DOHH2 (cell line): Measurements from ENCODE around the gene PATZ1.

Experiments
- H3F3A ChIP-seq: fragments of 200-600 bp; sonication (generic), shearing (Covaris generic); 2 replicates; pipeline ENCODE4 v1.6.0; 2016; ENCODE audit warnings: antibody characterized with exemption, mild to moderate bottlenecking; ENCODE audit not compliant: control insufficient read depth, insufficient read depth
- H3K27ac ChIP-seq: fragments of 200-600 bp; sonication (generic); 2 replicates; pipeline ENCODE4 v1.5.1; 2014; ENCODE audit warnings: low read depth, mild to moderate bottlenecking, low read length, moderate library complexity
- H3K27me3 ChIP-seq: fragments of 200-600 bp; sonication (generic); 2 replicates; pipeline ENCODE4 v1.6.1; 2014; ENCODE audit warnings: mild to moderate bottlenecking, low read length, mixed read lengths; ENCODE audit not compliant: control insufficient read depth
- H3K36me3 ChIP-seq: fragments of 200-600 bp; sonication (generic); 2 replicates; pipeline ENCODE4 v1.6.1; 2014; ENCODE audit warnings: mild to moderate bottlenecking, low read length, moderate library complexity, mixed read lengths; ENCODE audit not compliant: control insufficient read depth
- H3K4me1 ChIP-seq: fragments of 200-600 bp; sonication (generic); 2 replicates; pipeline ENCODE4 v1.6.1; 2014; ENCODE audit warnings: mild to moderate bottlenecking, low read length, mixed read lengths; ENCODE audit not compliant: control insufficient read depth
- H3K4me2 ChIP-seq: fragments of 200-600 bp; sonication (generic); 2 replicates; pipeline ENCODE4 v1.6.0; 2014; ENCODE audit warnings: mild to moderate bottlenecking, low read length, moderate library complexity
- H3K4me3 ChIP-seq: fragments of 200-600 bp; sonication (generic); 2 replicates; pipeline ENCODE4 v1.5.1; 2014; ENCODE audit warnings: mild to moderate bottlenecking, low read length, mixed read lengths
- H3K79me2 ChIP-seq: fragments of 200-600 bp; sonication (generic); 2 replicates; pipeline ENCODE4 v1.6.1; 2014; ENCODE audit warnings: mild to moderate bottlenecking, low read length, mixed read lengths; ENCODE audit not compliant: control insufficient read depth
- H3K9me2 ChIP-seq: fragments of 200-600 bp; sonication (generic); replicated peaks from 2 replicates; pipeline ENCODE4 v1.6.1; 2014; ENCODE audit warnings: mild to moderate bottlenecking, low read length, mixed read lengths; ENCODE audit not compliant: control insufficient read depth
- H3K9me3 ChIP-seq: fragments of 200-600 bp; sonication (generic); 2 replicates; pipeline ENCODE4 v1.6.1; 2014; ENCODE audit warnings: antibody characterized with exemption, low read length, mixed read lengths; ENCODE audit not compliant: control insufficient read depth, insufficient read depth
- H4K20me1 ChIP-seq: fragments of 200-600 bp; sonication (generic); 2 replicates; pipeline ENCODE4 v1.6.0; 2014; ENCODE audit warnings: low read depth, mild to moderate bottlenecking, antibody characterized with exemption, low read length, moderate library complexity; ENCODE audit not compliant: control insufficient read depth, insufficient read depth
- CTCF ChIP-seq: fragments of 200-600 bp; sonication (generic); IDR thresholded peaks from one replicate; pipeline ENCODE4 v1.5.1; 2014; ENCODE audit warnings: antibody characterized with exemption, mild to moderate bottlenecking, low read depth, low read length; ENCODE audit not compliant: poor library complexity, severe bottlenecking
- EZH2phosphoT487 ChIP-seq: fragments of 200-600 bp; sonication (generic); IDR thresholded peaks from 2 replicates; pipeline ENCODE4 v1.6.1; 2017; ENCODE audit warnings: borderline replicate concordance, mild to moderate bottlenecking, antibody characterized with exemption, low read length, moderate library complexity, mixed read lengths

The PATZ1 gene

GRCh38 chr22:31378123-31378522 lies 32.0 kb upstream of the PATZ1 start:
- no peak overlapping the region for H3K27ac ChIP-seq
- H4K20me1 ChIP-seq, result no peaks in the 10 kb centered on the region
- no peaks in the 10 kb centered on the region for H3K9me2 ChIP-seq
- peaks cover 8% of the 10 kb centered on the region for H3K4me1 ChIP-seq
- peaks cover 18% of the 10 kb centered on the region for H3K27me3 ChIP-seq
- no peak overlapping the region for H3K4me3 ChIP-seq
- no peaks in the 10 kb centered on the region for H3K79me2 ChIP-seq
- no peaks in the 10 kb centered on the region for H3K9me3 ChIP-seq
- H3F3A ChIP-seq, result no peaks in the 10 kb centered on the region
- no peak for TF ChIP-seq CTCF
- no peak for TF ChIP-seq EZH2phosphoT487
- no peaks in the 10 kb centered on the region for H3K36me3 ChIP-seq
- H3K4me2 ChIP-seq, result no peak overlapping the region

GRCh38 chr22:31377612-31378011 lies 31.5 kb upstream of the PATZ1 start:
- Histone ChIP-seq H3K9me3 (no peaks in the 10 kb centered on the region), H3K27ac (no peak overlapping the region), H3K79me2 (no peaks in the 10 kb centered on the region), H3K36me3 (no peaks in the 10 kb centered on the region), H3K9me2 (no peaks in the 10 kb centered on the region), H3K27me3 (peaks cover 14% of the 10 kb centered on the region), H3F3A (no peaks in the 10 kb centered on the region), H3K4me1 (peaks cover 5% of the 10 kb centered on the region), H4K20me1 (no peaks in the 10 kb centered on the region), H3K4me3 (no peak overlapping the region), H3K4me2 (no peak overlapping the region)
- TF ChIP-seq CTCF (no peak), EZH2phosphoT487 (no peak)

- no peak overlapping the region for H3K4me3 ChIP-seq
- no peak overlapping the region for H3K27ac ChIP-seq
- no peaks in the 10 kb centered on the region; the same call in 1 of the 2 replicates for H3F3A ChIP-seq
- no peaks in the 10 kb centered on the region for H3K27me3 ChIP-seq
- no peak overlapping the region; the same call in 1 of the 2 replicates for H3K4me2 ChIP-seq
- peaks cover 10% of the 10 kb centered on the region for H3K4me1 ChIP-seq
- no peaks in the 10 kb centered on the region for H3K9me3 ChIP-seq
- H3K9me2 ChIP-seq, result no peaks in the 10 kb centered on the region
- TF ChIP-seq EZH2phosphoT487 (no peak), CTCF (no peak)
- no peaks in the 10 kb centered on the region for H3K79me2 ChIP-seq
- H3K36me3 ChIP-seq, result no peaks in the 10 kb centered on the region
- no peaks in the 10 kb centered on the region for H4K20me1 ChIP-seq
Measured at GRCh38 chr22:31367426-31367825, 21.3 kb upstream of the PATZ1 start.
